Measurements from ENCODE around the gene TGM2.

The TGM2 gene

DNA sequence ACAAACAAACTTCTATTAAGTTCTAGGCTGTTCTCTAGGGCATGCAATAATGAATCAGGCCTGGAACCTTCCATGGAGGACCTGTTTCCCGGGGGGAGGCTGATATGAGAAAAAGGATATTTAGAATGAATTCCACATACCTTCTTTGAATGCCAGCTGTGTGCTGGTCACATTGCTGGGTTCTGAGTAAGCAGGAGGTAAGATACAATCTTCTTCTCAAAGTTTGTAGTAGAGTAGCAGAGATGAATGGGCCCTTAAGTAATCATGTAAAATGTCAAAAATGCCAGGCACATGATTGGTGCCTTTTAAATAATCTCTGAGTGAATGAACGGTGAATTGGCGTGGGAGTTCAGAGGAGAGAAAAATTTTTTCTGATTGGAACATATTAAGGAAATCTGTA, 47.4 kb downstream of the TGM2 start:
- TF ChIP-seq POLR2A (IDR thresholded peaks at IDR 0.05; ENCODE audit: extremely low read depth, insufficient read length) (no peak), MYC (IDR thresholded peaks at IDR 0.05; ENCODE audit: low read depth, low read length) (no peak)
- TF ChIP-seq, protein P1, sequence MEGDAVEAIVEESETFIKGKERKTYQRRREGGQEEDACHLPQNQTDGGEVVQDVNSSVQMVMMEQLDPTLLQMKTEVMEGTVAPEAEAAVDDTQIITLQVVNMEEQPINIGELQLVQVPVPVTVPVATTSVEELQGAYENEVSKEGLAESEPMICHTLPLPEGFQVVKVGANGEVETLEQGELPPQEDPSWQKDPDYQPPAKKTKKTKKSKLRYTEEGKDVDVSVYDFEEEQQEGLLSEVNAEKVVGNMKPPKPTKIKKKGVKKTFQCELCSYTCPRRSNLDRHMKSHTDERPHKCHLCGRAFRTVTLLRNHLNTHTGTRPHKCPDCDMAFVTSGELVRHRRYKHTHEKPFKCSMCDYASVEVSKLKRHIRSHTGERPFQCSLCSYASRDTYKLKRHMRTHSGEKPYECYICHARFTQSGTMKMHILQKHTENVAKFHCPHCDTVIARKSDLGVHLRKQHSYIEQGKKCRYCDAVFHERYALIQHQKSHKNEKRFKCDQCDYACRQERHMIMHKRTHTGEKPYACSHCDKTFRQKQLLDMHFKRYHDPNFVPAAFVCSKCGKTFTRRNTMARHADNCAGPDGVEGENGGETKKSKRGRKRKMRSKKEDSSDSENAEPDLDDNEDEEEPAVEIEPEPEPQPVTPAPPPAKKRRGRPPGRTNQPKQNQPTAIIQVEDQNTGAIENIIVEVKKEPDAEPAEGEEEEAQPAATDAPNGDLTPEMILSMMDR (IDR thresholded peaks at IDR 0.05; ENCODE audit: low read depth, low read length) = no peak
- TF ChIP-seq, protein P2, sequence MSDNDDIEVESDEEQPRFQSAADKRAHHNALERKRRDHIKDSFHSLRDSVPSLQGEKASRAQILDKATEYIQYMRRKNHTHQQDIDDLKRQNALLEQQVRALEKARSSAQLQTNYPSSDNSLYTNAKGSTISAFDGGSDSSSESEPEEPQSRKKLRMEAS (IDR thresholded peaks at IDR 0.05; ENCODE audit: low read depth, low read length) = no peak
- no peak overlapping the region for H3K4me3 ChIP-seq (ENCODE audit: low read depth, low read length)
- DNase-seq (ENCODE audit: low read depth) = no peak

DNA sequence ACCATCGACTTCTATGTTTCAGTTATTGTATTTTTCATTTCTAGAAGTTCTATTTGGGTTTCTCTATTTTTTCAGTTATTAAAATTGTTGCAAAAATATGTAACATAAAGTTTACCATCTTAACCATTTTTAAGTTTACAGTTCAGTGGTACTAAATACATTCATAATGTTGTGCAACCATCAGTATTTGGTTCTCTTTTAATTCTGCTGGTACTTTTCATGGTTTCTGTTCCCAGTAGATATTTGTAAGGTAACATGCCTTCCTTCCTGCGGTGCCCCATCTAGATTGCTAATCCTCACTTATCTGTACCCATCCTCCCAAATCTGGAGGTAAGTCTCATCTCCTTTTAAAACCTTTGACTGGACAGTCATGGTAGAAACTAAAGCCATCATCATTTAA, 47.9 kb downstream of the TGM2 start:
- DNase-seq (ENCODE audit: low read depth) = no peak
- TF ChIP-seq, protein P1 (IDR thresholded peaks at IDR 0.05; ENCODE audit: low read depth, low read length) = no peak
- TF ChIP-seq, protein P2 (IDR thresholded peaks at IDR 0.05; ENCODE audit: low read depth, low read length) = no peak
- no peak for TF ChIP-seq POLR2A (IDR thresholded peaks at IDR 0.05; ENCODE audit: extremely low read depth, insufficient read length)
- no peak for TF ChIP-seq MYC (IDR thresholded peaks at IDR 0.05; ENCODE audit: low read depth, low read length)
- no peak overlapping the region for H3K4me3 ChIP-seq (ENCODE audit: low read depth, low read length)

DNA sequence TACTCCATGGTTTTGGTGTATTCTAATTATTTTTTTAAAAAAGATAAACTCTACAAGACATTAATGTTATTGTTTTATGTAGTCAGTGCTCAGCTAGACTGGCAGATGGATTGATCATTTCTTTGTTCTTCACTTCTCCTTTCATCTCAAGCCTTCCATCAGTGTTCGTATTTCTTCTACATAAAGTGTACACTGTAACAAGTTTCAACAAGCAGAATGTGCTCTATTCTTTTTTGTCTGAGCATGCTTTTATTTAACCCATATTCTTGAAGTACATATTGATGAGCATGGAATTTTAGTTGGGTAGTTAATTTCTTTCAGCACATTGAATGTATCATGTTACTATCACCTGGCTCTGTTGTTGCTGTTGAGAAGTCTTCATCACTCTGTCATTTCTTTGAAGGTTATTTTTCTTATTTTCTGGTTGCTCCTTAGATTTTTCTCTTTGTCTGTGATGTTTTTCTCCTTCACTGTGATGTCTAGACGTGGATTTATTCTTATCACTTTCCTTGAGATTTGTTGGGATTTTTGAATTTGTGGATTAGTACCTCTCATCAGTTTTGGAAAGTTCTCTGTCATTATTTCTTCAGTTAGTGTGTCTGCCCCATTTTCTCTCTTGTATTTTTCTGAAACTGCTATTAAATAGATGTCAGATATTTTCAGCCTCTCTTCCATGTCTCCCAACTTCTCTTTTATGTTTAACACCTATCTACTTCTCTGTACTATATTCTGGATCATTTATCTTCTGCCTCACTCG, 48.5 kb downstream of the TGM2 start:
- TF ChIP-seq MYC (IDR thresholded peaks at IDR 0.05; ENCODE audit: low read depth, low read length) (no peak), POLR2A (IDR thresholded peaks at IDR 0.05; ENCODE audit: extremely low read depth, insufficient read length) (no peak)
- TF ChIP-seq, protein P2 (IDR thresholded peaks at IDR 0.05; ENCODE audit: low read depth, low read length) = no peak
- TF ChIP-seq, protein P1 (IDR thresholded peaks at IDR 0.05; ENCODE audit: low read depth, low read length) = no peak
- no peak for DNase-seq (ENCODE audit: low read depth)
- H3K4me3 ChIP-seq (ENCODE audit: low read depth, low read length) = no peak overlapping the region

DNA sequence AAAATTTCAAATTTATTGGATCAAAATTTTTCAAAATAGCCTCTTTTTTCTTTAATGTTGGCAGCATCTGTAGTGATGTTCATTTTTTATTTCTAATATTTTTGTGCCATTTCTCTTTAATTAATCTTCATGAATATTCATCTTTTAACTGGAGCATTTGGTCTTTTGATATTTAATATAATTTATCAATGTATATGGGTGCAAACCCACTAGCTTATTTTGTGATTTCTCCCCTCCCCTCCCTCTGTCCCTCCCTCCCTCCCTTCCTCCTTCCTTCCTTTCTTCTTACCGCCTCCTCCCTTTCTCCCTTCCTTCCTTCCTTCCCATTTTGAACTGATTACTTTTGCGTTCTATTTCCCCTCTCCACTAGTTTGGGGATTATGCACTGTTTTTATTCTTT, 49.2 kb downstream of the TGM2 start:
- H3K4me3 ChIP-seq (ENCODE audit: low read depth, low read length) = no peak overlapping the region
- no peak for DNase-seq (ENCODE audit: low read depth)
- TF ChIP-seq, protein P2 (IDR thresholded peaks at IDR 0.05; ENCODE audit: low read depth, low read length) = no peak
- TF ChIP-seq, protein P1 (IDR thresholded peaks at IDR 0.05; ENCODE audit: low read depth, low read length) = no peak
- TF ChIP-seq MYC (IDR thresholded peaks at IDR 0.05; ENCODE audit: low read depth, low read length) = no peak
- no peak for TF ChIP-seq POLR2A (IDR thresholded peaks at IDR 0.05; ENCODE audit: extremely low read depth, insufficient read length)

DNA sequence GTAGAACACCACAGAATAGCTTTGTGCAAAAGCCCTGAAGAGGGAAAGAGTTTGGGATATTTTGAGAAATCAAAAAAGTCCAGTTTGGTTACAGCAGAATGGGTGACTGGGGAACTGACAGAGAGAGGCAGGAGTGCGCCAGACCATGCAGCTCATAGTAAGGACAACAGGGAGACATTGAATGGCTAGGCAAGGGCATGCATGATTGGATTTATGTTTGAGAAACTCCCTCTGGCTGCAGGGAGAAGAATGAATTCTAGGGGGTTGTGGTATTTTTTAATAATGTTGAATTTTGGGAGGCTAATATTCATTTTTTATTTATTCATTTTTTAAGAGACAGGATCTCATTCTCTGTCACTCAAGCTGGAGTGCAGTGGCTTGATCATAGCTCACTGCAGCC, 49.9 kb downstream of the TGM2 start:
- TF ChIP-seq MYC (IDR thresholded peaks at IDR 0.05; ENCODE audit: low read depth, low read length) = no peak
- TF ChIP-seq, protein P2 (IDR thresholded peaks at IDR 0.05; ENCODE audit: low read depth, low read length) = no peak
- no peak for TF ChIP-seq POLR2A (IDR thresholded peaks at IDR 0.05; ENCODE audit: extremely low read depth, insufficient read length)
- TF ChIP-seq, protein P1 (IDR thresholded peaks at IDR 0.05; ENCODE audit: low read depth, low read length) = no peak
- DNase-seq (ENCODE audit: low read depth) = no peak
- H3K4me3 ChIP-seq (ENCODE audit: low read depth, low read length) = no peak overlapping the region

All from NB4 (cell line).